ENCODE measurements around the gene CYLC1. TPM values are rescaled to one million over a fixed set of nuclear protein-coding genes. Genes with fewer than 3 reads are reported as not detected.

CYLC1 gene
- total and polyA plus RNA-seq, 12 donors = not detected

- WGBS, 4 donors = 23 to 41% (median 36%) methylated on average over 2 of the region's 2 CpGs
- Histone ChIP-seq H3K4me3 (no peak overlapping the region), H3K9me3 (replicated peaks in 1 of 3) (no peaks in the 10 kb centered on the region), H3K36me3 (replicated peaks in 1 of 2) (no peaks in the 10 kb centered on the region), H3K4me1 (replicated peaks in 1 of 2) (no peaks in the 10 kb centered on the region), H3K27ac (no peak overlapping the region), H3K27me3 (no peaks in the 10 kb centered on the region)
- TF ChIP-seq CTCF (IDR thresholded peaks at IDR 0.05) = peak in 3 of 6 experiments; percentile 28 to 52 (median 34)
- TF ChIP-seq POLR2A (IDR thresholded peaks at IDR 0.05) = no peak
- DNase-seq = peak in 3 of 7 donors; percentile 1 to 25 (median 17)
- intact Hi-C loops (cut with DNase I) = no loop called here
Observed at GRCh38 chrX:83916525-83916924, 55.6 kb downstream of the CYLC1 start.

GRCh38 chrX:83934220-83934619, 73.3 kb downstream of the CYLC1 start:
- H3K36me3 ChIP-seq (replicated peaks in 1 of 2) = no peaks in the 10 kb centered on the region

More at GRCh38 chrX:83934220-83934619, 73.3 kb downstream of the CYLC1 start:
- Histone ChIP-seq H3K4me3 (no peak overlapping the region), H3K27me3 (peaks cover 5% of the 10 kb centered on the region), H3K9me3 (replicated peaks in 1 of 3) (no peaks in the 10 kb centered on the region), H3K27ac (no peak overlapping the region), H3K4me1 (replicated peaks in 1 of 2) (no peaks in the 10 kb centered on the region)
- DNase-seq = no peak
- 34 to 63% (median 56%) methylated on average over 2 of the region's 2 CpGs for WGBS, 4 donors
- no peak for TF ChIP-seq CTCF (IDR thresholded peaks at IDR 0.05)
- intact Hi-C loops (cut with DNase I) = no loop called here
